HEK293 (cell line): ENCODE results near the gene ZNF574.

Source experiments
- KLF1 ChIP-seq: fragments of 450-650 bp; formaldehyde crosslinking; IDR thresholded peaks from 2 replicates; pipeline ENCODE4 v1.5.1; 2016; ENCODE audit warnings: missing biosample characterization, missing genetic modification characterization
- MYNN ChIP-seq: fragments of 450-650 bp; formaldehyde crosslinking; IDR thresholded peaks from 2 replicates; pipeline ENCODE4 v1.5.1; 2016; ENCODE audit warnings: missing biosample characterization, missing genetic modification characterization, borderline replicate concordance
- TF ChIP-seq, protein P1 (sequence below): fragments of 450-650 bp; formaldehyde crosslinking; IDR thresholded peaks from 2 replicates; pipeline ENCODE4 v1.5.1; 2016; ENCODE audit warnings: missing biosample characterization, missing genetic modification characterization

DNA sequence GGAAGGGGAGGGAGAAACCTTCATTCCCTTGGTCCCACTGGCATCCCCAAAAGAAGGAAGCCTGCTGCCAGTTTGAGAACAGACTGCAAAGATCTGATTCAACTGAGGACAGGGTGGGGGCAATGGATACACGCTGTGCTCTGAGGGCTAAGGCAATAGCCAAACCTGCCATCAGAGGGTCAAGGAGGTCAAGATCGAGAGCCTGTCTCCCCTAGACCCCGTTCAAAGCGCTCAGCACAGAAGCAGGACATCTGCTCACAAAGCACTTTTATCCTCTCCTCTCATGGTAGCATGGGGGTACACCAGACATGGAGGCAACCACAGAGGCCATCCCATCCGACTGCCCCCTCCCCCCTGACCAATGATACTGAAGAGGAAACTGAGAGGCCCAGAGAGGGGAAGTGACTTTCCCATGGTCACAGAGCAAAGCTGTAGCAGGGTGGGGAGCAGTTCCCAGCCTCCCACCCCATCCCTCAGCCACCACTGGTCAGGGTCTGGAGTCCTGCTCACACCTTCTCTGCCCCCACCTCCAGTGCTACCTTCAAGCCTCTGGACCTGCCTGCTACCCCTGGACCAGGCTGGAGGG lies 45.2 kb downstream of the ZNF574 start:
- TF ChIP-seq MYNN (tag by site-specific recombination), result no peak
- TF ChIP-seq, protein P1, sequence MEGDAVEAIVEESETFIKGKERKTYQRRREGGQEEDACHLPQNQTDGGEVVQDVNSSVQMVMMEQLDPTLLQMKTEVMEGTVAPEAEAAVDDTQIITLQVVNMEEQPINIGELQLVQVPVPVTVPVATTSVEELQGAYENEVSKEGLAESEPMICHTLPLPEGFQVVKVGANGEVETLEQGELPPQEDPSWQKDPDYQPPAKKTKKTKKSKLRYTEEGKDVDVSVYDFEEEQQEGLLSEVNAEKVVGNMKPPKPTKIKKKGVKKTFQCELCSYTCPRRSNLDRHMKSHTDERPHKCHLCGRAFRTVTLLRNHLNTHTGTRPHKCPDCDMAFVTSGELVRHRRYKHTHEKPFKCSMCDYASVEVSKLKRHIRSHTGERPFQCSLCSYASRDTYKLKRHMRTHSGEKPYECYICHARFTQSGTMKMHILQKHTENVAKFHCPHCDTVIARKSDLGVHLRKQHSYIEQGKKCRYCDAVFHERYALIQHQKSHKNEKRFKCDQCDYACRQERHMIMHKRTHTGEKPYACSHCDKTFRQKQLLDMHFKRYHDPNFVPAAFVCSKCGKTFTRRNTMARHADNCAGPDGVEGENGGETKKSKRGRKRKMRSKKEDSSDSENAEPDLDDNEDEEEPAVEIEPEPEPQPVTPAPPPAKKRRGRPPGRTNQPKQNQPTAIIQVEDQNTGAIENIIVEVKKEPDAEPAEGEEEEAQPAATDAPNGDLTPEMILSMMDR, result no peak
- no peak for TF ChIP-seq KLF1 (tag by site-specific recombination)
